HL-60 (cell line): ENCODE results near the gene ADAMTS17.

Source experiments
- DNase-seq, 2 experiments: peaks; one replicate each; pipeline ENCODE4 v3.0.0-alpha.2; 2010 to 2020; ENCODE audit warnings: low read depth in 1 of 2, low spot score in 1 of 2
- H3K27ac ChIP-seq: fragments of 250-450 bp; sonication (Bioruptor Pico); replicated peaks from 2 replicates; pipeline ENCODE4 v1.5.1; 2020; ENCODE audit warnings: mild to moderate bottlenecking, moderate library complexity
- H3K27me3 ChIP-seq: fragments of 250-450 bp; sonication (Bioruptor Pico); 2 replicates; pipeline ENCODE4 v1.5.1; 2021; ENCODE audit warnings: mild to moderate bottlenecking, moderate library complexity; ENCODE audit not compliant: insufficient read depth, poor library complexity, severe bottlenecking
- H3K4me3 ChIP-seq: replicated peaks from 2 replicates; pipeline ENCODE4 v1.5.1; 2011; ENCODE audit warnings: mild to moderate bottlenecking, control low read depth, low read length; ENCODE audit not compliant: insufficient read depth
- GABPA ChIP-seq: IDR thresholded peaks from 2 replicates; pipeline ENCODE4 v1.6.1; 2012; ENCODE audit warnings: low read depth
- POLR2AphosphoS5 ChIP-seq: IDR thresholded peaks from 2 replicates; pipeline ENCODE4 v1.6.1; 2012; ENCODE audit warnings: low read depth
- REST ChIP-seq: IDR thresholded peaks from 2 replicates; pipeline ENCODE4 v1.6.1; 2012; ENCODE audit warnings: low read depth; ENCODE audit not compliant: insufficient replicate concordance
- SPI1 ChIP-seq: IDR thresholded peaks from 2 replicates; pipeline ENCODE4 v1.6.1; 2012; ENCODE audit warnings: low read depth, mild to moderate bottlenecking, borderline replicate concordance
- TF ChIP-seq, protein P1 (sequence below): IDR thresholded peaks from one replicate; pipeline ENCODE4 v1.5.1; 2011; ENCODE audit warnings: low read length, control low read depth, inconsistent platforms; ENCODE audit not compliant: insufficient read depth

The ADAMTS17 gene

DNA sequence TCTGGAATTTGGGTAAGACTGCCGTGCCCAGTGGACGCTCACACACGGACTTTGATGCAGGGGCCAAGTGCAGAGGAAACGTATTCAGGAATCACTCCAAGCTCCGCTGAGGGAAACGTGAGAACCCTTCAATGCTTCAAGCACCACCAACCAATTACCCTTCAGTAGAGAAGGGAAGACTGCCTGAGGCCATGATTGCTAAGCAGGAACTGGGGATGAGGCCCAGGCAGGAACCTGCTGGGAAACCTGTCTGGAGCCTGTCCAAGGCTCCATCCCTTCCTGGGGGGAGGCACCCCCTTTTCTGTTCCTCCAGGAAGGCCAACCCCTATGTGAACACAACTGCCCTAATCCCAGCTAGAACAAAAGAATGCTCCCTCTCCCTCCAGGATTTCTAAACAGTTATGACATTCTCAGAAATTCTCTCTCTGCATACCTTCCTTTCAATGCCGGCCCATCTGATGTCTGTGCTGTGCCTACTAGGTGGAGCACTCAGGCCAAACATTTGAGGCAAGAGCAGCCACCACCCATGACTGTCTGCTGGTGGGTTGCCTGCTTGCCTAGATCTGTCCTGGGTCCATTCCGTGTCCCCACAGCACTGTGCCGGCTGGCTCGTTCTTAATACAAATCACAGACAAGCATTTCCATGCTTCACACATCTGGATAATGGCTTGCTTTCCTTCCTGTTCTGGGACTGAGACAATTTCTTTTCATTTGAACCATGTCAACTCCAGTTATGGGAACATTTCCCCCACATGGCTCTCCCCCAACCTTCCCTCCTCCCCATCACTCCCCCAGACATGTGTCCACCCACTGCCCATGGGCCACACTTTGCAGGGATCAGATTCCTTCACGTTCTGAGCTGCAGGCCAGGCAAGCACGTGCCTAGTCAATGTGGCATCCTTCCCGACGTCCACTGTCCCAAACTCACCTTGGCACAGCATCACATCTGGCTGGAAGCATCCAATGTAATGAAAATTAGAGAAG lies 149.4 kb downstream of the ADAMTS17 start:
- Histone ChIP-seq H3K27ac (no peak overlapping the region), H3K27me3 (no peaks in the 10 kb centered on the region), H3K4me3 (no peak overlapping the region)
- TF ChIP-seq, protein P1, sequence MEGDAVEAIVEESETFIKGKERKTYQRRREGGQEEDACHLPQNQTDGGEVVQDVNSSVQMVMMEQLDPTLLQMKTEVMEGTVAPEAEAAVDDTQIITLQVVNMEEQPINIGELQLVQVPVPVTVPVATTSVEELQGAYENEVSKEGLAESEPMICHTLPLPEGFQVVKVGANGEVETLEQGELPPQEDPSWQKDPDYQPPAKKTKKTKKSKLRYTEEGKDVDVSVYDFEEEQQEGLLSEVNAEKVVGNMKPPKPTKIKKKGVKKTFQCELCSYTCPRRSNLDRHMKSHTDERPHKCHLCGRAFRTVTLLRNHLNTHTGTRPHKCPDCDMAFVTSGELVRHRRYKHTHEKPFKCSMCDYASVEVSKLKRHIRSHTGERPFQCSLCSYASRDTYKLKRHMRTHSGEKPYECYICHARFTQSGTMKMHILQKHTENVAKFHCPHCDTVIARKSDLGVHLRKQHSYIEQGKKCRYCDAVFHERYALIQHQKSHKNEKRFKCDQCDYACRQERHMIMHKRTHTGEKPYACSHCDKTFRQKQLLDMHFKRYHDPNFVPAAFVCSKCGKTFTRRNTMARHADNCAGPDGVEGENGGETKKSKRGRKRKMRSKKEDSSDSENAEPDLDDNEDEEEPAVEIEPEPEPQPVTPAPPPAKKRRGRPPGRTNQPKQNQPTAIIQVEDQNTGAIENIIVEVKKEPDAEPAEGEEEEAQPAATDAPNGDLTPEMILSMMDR: no peak
- TF ChIP-seq SPI1 (no peak), POLR2AphosphoS5 (no peak), GABPA (no peak), REST (no peak)
- no peak for DNase-seq

DNA sequence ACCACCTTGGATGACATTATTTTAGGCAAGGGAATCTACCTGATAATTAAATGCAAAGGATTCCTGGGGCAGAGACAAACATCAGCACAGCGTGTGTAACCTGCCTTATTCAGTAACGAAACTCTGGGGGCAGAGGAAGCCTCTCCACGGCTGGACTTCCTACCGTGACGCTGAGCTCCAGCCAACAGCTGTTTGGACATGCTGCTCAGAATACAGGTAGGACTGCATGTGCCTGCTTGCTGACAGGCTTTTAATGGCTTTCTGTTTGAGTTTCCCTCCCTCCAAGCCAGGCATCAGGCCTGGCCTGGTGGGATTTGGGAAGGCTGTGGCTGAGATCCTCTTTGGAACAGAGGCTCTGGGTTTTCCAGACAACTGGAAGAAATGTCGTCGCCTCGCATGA lies 150.6 kb downstream of the ADAMTS17 start:
- TF ChIP-seq REST (no peak), SPI1 (no peak), POLR2AphosphoS5 (no peak), GABPA (no peak)
- TF ChIP-seq, protein P1: no peak
- DNase-seq: no peak
- Histone ChIP-seq H3K27ac (no peak overlapping the region), H3K4me3 (no peak overlapping the region), H3K27me3 (no peaks in the 10 kb centered on the region)

DNA sequence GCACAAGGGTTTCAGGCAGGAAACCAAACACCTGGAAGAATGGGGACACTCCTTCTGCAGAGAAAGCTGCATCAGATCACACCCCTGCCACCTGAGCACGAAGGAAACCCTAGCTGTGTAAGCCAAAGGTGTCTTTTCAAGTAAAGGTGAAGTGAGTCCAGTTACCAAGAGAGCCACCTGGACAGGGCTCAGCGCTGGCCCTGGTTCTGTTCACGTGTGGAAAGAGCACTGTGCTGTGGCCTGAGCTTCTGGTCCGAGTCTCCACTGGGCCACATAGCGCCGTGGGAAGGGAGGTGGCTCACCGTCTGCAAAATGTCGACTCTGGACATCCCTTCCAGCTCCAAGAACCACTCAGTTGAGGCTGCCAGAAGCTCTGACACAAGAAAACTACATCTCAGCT lies 151.1 kb downstream of the ADAMTS17 start:
- no peak for DNase-seq
- Histone ChIP-seq H3K4me3 (no peak overlapping the region), H3K27ac (no peak overlapping the region), H3K27me3 (no peaks in the 10 kb centered on the region)
- TF ChIP-seq POLR2AphosphoS5 (no peak), GABPA (no peak), REST (no peak), SPI1 (no peak)
- TF ChIP-seq, protein P1: no peak
